Keratinocyte (primary cell): ENCODE results near the gene ATP7B. TPM values are rescaled to one million over a fixed set of nuclear protein-coding genes. Genes with fewer than 3 reads are reported as not detected.
A peak's percentile ranks its signal among the peaks of the same experiment; 100 is the strongest.

ENCODE experiments used
- DNase-seq: peaks from one replicate; pipeline ENCODE4 v3.0.0-alpha.2; 2011; ENCODE audit warnings: low read depth, missing footprints, low spot score
- FAIRE-seq: peaks from 2 replicates; lab custom pipeline; 2011; peaks lifted over from hg19 to GRCh38; lab: Jason Lieb, UNC
- H2AFZ ChIP-seq: 2 replicates; pipeline ENCODE4 v1.6.0; 2012; ENCODE audit warnings: low read length, control low read depth, inconsistent platforms; ENCODE audit not compliant: control insufficient read depth
- H3K27ac ChIP-seq: 2 replicates; pipeline ENCODE4 v1.5.1; 2011; ENCODE audit warnings: low read length; ENCODE audit not compliant: control insufficient read depth, insufficient read depth
- H3K27me3 ChIP-seq: 3 replicates; pipeline ENCODE4 v1.6.0; 2011; ENCODE audit warnings: low read length; ENCODE audit not compliant: control insufficient read depth, insufficient read depth; ENCODE audit errors: extremely low read depth
- H3K36me3 ChIP-seq, 2 experiments: 2 replicates in 1 of 2; 3 replicates in 1 of 2; pipeline ENCODE4 v1.5.1; 2011; ENCODE audit warnings: low read length in 2 of 2, mild to moderate bottlenecking in 1 of 2; ENCODE audit not compliant: control insufficient read depth in 2 of 2, insufficient read depth in 2 of 2; ENCODE audit errors: extremely low read depth in 1 of 2
- H3K4me1 ChIP-seq: 3 replicates; pipeline ENCODE4 v1.5.1; 2011; ENCODE audit warnings: low read length; ENCODE audit not compliant: control insufficient read depth, insufficient read depth; ENCODE audit errors: extremely low read depth
- H3K4me2 ChIP-seq: 3 replicates; pipeline ENCODE4 v1.6.0; 2011; ENCODE audit warnings: low read depth, low read length; ENCODE audit not compliant: control insufficient read depth, insufficient read depth; ENCODE audit errors: extremely low read depth
- H3K4me3 ChIP-seq, 3 experiments: fragments of 200-600 bp in 1 of 3; sonication (generic) in 1 of 3; 2 replicates in 2 of 3; 3 replicates in 1 of 3; pipeline ENCODE4 v1.5.1; 2011 to 2016; ENCODE audit warnings: low read length in 3 of 3, mild to moderate bottlenecking in 3 of 3, control low read depth in 2 of 3, inconsistent platforms in 1 of 3, low read depth in 1 of 3, mixed read lengths in 1 of 3, mixed run types in 1 of 3, moderate library complexity in 1 of 3; ENCODE audit not compliant: control insufficient read depth in 2 of 3, insufficient read depth in 2 of 3; ENCODE audit errors: extremely low read depth in 1 of 3
- H3K79me2 ChIP-seq: 2 replicates; pipeline ENCODE4 v1.6.0; 2012; ENCODE audit warnings: low read length; ENCODE audit not compliant: control insufficient read depth, insufficient read depth
- H3K9ac ChIP-seq: 3 replicates; pipeline ENCODE4 v1.6.0; 2011; ENCODE audit warnings: low read length; ENCODE audit not compliant: control insufficient read depth, insufficient read depth; ENCODE audit errors: extremely low read depth
- H3K9me1 ChIP-seq: 3 replicates; pipeline ENCODE4 v1.6.0; 2011; ENCODE audit warnings: low read length; ENCODE audit not compliant: control insufficient read depth, insufficient read depth; ENCODE audit errors: extremely low read depth
- H3K9me3 ChIP-seq: 2 replicates; pipeline ENCODE4 v1.5.1; 2012; ENCODE audit warnings: low read depth, low read length; ENCODE audit not compliant: control insufficient read depth
- H4K20me1 ChIP-seq: 3 replicates; pipeline ENCODE4 v1.6.0; 2011; ENCODE audit warnings: low read length; ENCODE audit not compliant: control insufficient read depth, insufficient read depth; ENCODE audit errors: extremely low read depth
- EZH2 ChIP-seq: IDR thresholded peaks from one replicate; pipeline ENCODE4 v1.6.1; 2012; ENCODE audit warnings: inconsistent platforms, mild to moderate bottlenecking, low read length, moderate library complexity
- dilution Hi-C: fragments of 300-500 bp; cut with MboI; formaldehyde crosslinking; loops from one replicate; pipeline ENCODE4 v1.7.0; 2020; ENCODE audit warnings: low sequenced_read_pairs; ENCODE audit not compliant: extremely low pct_ligation_motif_present
- polyA plus RNA-seq, 5 experiments: library from polyadenylated mRNA; depleted of rRNA in 3 of 5; stranded (reverse) in 3 of 5; stranded (forward) in 1 of 5; unstranded in 1 of 5; fragments of >200 nt; gene quantifications; 1 replicate in 1 of 5; 2 replicates in 3 of 5; 3 replicates in 1 of 5; pipeline versions ENCODE4 v1.2.1 to v1.2.3, GENCODE V29; 2011 to 2012; ENCODE audit warnings: missing spikeins in 2 of 5, low read depth in 1 of 5, low replicate concordance in 1 of 5
- TF ChIP-seq, protein P1 (sequence below), 3 experiments: IDR thresholded peaks in 1 of 3; conservative IDR thresholded peaks in 1 of 3; optimal IDR thresholded peaks in 1 of 3; 2 replicates in 2 of 3; 3 replicates in 1 of 3; pipeline versions ENCODE3 to v1.5.1; 2011; ENCODE audit warnings: low read length in 3 of 3, mild to moderate bottlenecking in 3 of 3, moderate library complexity in 2 of 3, control low read depth in 1 of 3, inconsistent platforms in 1 of 3; ENCODE audit not compliant: insufficient read depth in 2 of 3; ENCODE audit errors: extremely low read depth in 1 of 3

Gene ATP7B
- polyA plus RNA-seq, 1 donor (not counting 4 experiments of a cell fraction or from before 2014, with no cell fraction given): 5.2 TPM

DNA sequence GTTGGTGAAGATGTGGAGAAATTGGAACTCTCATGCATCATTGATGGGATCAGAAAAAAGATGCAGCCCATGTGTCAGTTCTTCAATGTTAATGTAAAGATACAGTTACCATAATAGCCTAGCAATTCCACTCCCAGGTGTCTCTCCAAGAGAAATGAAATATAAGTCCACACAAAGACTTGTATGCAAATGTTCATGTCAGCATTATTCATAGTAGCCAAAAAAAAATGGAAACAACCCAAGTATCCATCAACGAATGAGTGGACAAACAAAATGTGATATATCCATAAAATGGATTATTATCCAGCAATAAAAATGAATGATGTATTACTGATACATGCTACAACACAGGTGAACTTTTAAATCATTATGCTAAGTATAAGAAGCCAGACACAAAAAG lies 110.8 kb downstream of the ATP7B start:
- H3K4me2 ChIP-seq: no peak overlapping the region
- TF ChIP-seq, protein P1, sequence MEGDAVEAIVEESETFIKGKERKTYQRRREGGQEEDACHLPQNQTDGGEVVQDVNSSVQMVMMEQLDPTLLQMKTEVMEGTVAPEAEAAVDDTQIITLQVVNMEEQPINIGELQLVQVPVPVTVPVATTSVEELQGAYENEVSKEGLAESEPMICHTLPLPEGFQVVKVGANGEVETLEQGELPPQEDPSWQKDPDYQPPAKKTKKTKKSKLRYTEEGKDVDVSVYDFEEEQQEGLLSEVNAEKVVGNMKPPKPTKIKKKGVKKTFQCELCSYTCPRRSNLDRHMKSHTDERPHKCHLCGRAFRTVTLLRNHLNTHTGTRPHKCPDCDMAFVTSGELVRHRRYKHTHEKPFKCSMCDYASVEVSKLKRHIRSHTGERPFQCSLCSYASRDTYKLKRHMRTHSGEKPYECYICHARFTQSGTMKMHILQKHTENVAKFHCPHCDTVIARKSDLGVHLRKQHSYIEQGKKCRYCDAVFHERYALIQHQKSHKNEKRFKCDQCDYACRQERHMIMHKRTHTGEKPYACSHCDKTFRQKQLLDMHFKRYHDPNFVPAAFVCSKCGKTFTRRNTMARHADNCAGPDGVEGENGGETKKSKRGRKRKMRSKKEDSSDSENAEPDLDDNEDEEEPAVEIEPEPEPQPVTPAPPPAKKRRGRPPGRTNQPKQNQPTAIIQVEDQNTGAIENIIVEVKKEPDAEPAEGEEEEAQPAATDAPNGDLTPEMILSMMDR (optimal IDR thresholded peaks at IDR 0.05 in 1 of 3, IDR thresholded peaks at IDR 0.05 in 1 of 3, conservative IDR thresholded peaks at IDR 0.05 in 1 of 3; ENCODE audit: extremely low read depth in 1 of 3, insufficient read depth in 2 of 3, low read length in 3 of 3): no peak
- no peak for TF ChIP-seq EZH2
- no peak overlapping the region for H3K27ac ChIP-seq
- H3K36me3 ChIP-seq: no peaks in the 10 kb centered on the region
- no peaks in the 10 kb centered on the region for H3K9me1 ChIP-seq
- H3K27me3 ChIP-seq: no peaks in the 10 kb centered on the region
- no peak for DNase-seq
- no peak for FAIRE-seq
- H4K20me1 ChIP-seq: no peaks in the 10 kb centered on the region
- dilution Hi-C loops: no loop called here
- H3K9ac ChIP-seq: no peak overlapping the region
- no peak overlapping the region for H2AFZ ChIP-seq
- no peak overlapping the region for H3K4me3 ChIP-seq
- no peaks in the 10 kb centered on the region for H3K79me2 ChIP-seq
- no peaks in the 10 kb centered on the region for H3K9me3 ChIP-seq
- H3K4me1 ChIP-seq: no peaks in the 10 kb centered on the region

DNA sequence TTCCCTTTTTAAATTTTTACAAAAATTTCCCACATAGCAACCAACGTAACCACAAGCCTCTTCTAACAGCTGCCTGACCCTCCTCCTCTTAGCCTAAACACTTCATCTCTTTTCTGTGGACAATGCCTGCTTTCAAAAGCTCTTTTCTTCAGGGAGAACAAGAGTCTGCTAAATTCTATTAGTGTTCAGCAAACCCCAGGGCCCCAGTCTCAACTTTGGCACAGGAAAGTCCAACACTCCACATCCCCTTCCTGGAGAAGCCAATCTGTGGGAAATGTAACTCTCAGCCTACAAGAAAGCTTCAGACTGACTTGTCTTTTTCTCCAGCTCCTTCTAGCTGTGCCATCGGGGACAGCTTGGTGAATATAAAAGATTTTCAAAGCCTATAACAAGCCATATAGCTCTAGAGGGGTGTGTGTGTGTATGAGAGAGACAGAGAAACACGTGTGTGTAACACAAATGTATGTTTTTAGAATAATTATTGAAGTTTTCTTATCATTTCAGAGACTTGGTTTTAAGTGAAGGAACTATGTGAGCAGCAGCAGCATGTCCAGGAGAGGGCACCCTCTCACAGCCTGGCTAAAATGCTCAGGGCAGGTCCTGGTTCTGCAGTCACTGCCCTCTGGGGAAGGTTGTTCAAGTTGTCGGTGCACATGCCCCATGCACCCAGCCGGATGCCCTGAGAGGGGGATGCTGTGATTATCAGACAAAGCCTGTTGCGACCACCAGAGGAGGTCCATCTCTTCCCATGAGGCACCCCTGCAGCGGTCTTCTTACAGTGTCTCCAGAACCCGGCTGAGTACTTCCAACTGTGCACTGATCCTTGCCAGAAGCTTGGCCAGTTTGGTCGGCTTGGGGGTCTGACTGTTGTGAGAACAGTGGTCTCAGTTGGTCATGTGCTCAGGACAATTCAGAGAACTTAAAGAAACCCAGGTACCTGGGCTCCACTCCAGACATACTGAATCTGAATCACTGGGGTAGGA lies 115.1 kb downstream of the ATP7B start:
- Histone ChIP-seq H3K79me2 (no peaks in the 10 kb centered on the region), H3K4me1 (no peaks in the 10 kb centered on the region), H3K27ac (no peak overlapping the region), H3K9ac (no peak overlapping the region), H3K9me3 (no peaks in the 10 kb centered on the region), H4K20me1 (no peaks in the 10 kb centered on the region), H3K27me3 (peaks cover 6% of the 10 kb centered on the region), H3K9me1 (no peaks in the 10 kb centered on the region), H3K4me2 (no peak overlapping the region), H3K36me3 (no peaks in the 10 kb centered on the region), H2AFZ (no peak overlapping the region), H3K4me3 (no peak overlapping the region)
- TF ChIP-seq EZH2: no peak
- TF ChIP-seq, protein P1 (optimal IDR thresholded peaks at IDR 0.05 in 1 of 3, IDR thresholded peaks at IDR 0.05 in 1 of 3, conservative IDR thresholded peaks at IDR 0.05 in 1 of 3; ENCODE audit: extremely low read depth in 1 of 3, insufficient read depth in 2 of 3, low read length in 3 of 3): peak; percentile 61 to 82 (median 82)
- DNase-seq: no peak
- dilution Hi-C loops: no loop called here
- FAIRE-seq: peak; percentile 57
